ENCODE measurements around the gene HNRNPA1.

- TF ChIP-seq SP1 (CRISPR knock-in tag; conservative IDR thresholded peaks at IDR 0.05) (0 out of 2 replicates have a peak, but pooled peaks have one; percentile 22), CTCF (IDR thresholded peaks at IDR 0.05) (peak; percentile 77), ZNF219 (CRISPR knock-in tag; IDR thresholded peaks at IDR 0.05; ENCODE audit: borderline replicate concordance) (no peak), ZNF425 (CRISPR knock-in tag; conservative IDR thresholded peaks at IDR 0.05) (no peak), NFYB (CRISPR knock-in tag; conservative IDR thresholded peaks at IDR 0.05; ENCODE audit: low read depth) (no peak), ZNF317 (CRISPR knock-in tag; IDR thresholded peaks at IDR 0.05; ENCODE audit: borderline replicate concordance, low read depth) (no peak), MYBL2 (CRISPR knock-in tag; IDR thresholded peaks at IDR 0.05) (no peak)
- TF ChIP-seq, protein P1, sequence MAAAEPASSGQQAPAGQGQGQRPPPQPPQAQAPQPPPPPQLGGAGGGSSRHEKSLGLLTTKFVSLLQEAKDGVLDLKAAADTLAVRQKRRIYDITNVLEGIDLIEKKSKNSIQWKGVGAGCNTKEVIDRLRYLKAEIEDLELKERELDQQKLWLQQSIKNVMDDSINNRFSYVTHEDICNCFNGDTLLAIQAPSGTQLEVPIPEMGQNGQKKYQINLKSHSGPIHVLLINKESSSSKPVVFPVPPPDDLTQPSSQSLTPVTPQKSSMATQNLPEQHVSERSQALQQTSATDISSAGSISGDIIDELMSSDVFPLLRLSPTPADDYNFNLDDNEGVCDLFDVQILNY (CRISPR knock-in tag; IDR thresholded peaks at IDR 0.05) = no peak
Measured at GRCh38 chr12:54294152-54294952, 13.8 kb downstream of the HNRNPA1 start.

Data from WTC11 (cell line).